Measurements from ENCODE around the gene TMEM253. TPM values are rescaled to one million over a fixed set of nuclear protein-coding genes. Genes with fewer than 3 reads are reported as not detected.

The TMEM253 gene
- total RNA-seq, 4 donors from 2014 or later, result 0.23 TPM; not detected in 3

GRCh38 chr14:21103411-21103709 is 2.5 kb downstream of the TMEM253 start:
- under 1% methylated on average over 9 of the region's 9 CpGs for WGBS
- no peak for TF ChIP-seq CTCF (IDR thresholded peaks at IDR 0.05)
- no peak for TF ChIP-seq POLR2A (IDR thresholded peaks at IDR 0.05; ENCODE audit: low read depth)
- TF ChIP-seq POLR2AphosphoS5 (IDR thresholded peaks at IDR 0.05), result no peak
- TF ChIP-seq EP300 (IDR thresholded peaks at IDR 0.05), result no peak
- H3K4me1 ChIP-seq, result peaks cover 45 to 60% (median 58%) of the 10 kb centered on the region in 4 donors
- peak overlapping the region; percentile 93 to 99 (median 98) for H3K27ac ChIP-seq (replicated peaks in 1 of 4)
- DNase-seq (ENCODE audit: extremely low spot score), result no peak
- no peaks in the 10 kb centered on the region for H3K36me3 ChIP-seq
- H3K9me3 ChIP-seq, result no peaks in the 10 kb centered on the region
- peak overlapping the region; percentile 62 to 75 (median 71) for H3K4me3 ChIP-seq
- H3K27me3 ChIP-seq, result no peaks in the 10 kb centered on the region
- intact Hi-C loops (cut with DNase I), result loop anchor here (10.0 kb wide), 1 partner anchor 639 kb away; the partner anchor contains the start of genes PIP4P1 and PNP

- H3K9me3 ChIP-seq, result no peaks in the 10 kb centered on the region
- H3K4me1 ChIP-seq, result peaks cover 44 to 60% (median 57%) of the 10 kb centered on the region in 4 donors
- peak; percentile 49 to 86 (median 68) for TF ChIP-seq CTCF (IDR thresholded peaks at IDR 0.05)
- TF ChIP-seq POLR2A (IDR thresholded peaks at IDR 0.05; ENCODE audit: low read depth), result peak; percentile 75
- peak; percentile 88 to 95 for TF ChIP-seq POLR2AphosphoS5 (IDR thresholded peaks at IDR 0.05)
- TF ChIP-seq EP300 (IDR thresholded peaks at IDR 0.05), result no peak
- peak; percentile 99 for DNase-seq (ENCODE audit: extremely low spot score)
- peak overlapping the region; percentile 93 to 99 (median 98) for H3K27ac ChIP-seq (replicated peaks in 1 of 4)
- peak overlapping the region; percentile 62 to 75 (median 71) for H3K4me3 ChIP-seq
- H3K27me3 ChIP-seq, result no peaks in the 10 kb centered on the region
- intact Hi-C loops (cut with DNase I), result loop anchor here (1.0 to 10.0 kb wide), 3 partner anchors 12 to 639 kb away; partner anchors contain the start of genes PIP4P1 and PNP
- no peaks in the 10 kb centered on the region for H3K36me3 ChIP-seq
- 2% methylated on average over 21 of the region's 62 CpGs for WGBS
These were observed 3.0 kb downstream of the TMEM253 start for GRCh38 chr14:21103710-21104447.

GRCh38 chr14:21104448-21105060 is 3.7 kb downstream of the TMEM253 start:
- peaks cover 37 to 53% (median 50%) of the 10 kb centered on the region in 4 donors for H3K4me1 ChIP-seq
- 7% methylated on average over 8 of the region's 8 CpGs for WGBS

GRCh38 chr14:21105095-21105494 is 4.2 kb downstream of the TMEM253 start:
- H3K27ac ChIP-seq (replicated peaks in 1 of 4), result peak overlapping the region; percentile 93 to 99 (median 98)
- no peaks in the 10 kb centered on the region for H3K9me3 ChIP-seq
- no peak for TF ChIP-seq POLR2A (IDR thresholded peaks at IDR 0.05; ENCODE audit: low read depth)
- no peak for TF ChIP-seq POLR2AphosphoS5 (IDR thresholded peaks at IDR 0.05)
- TF ChIP-seq EP300 (IDR thresholded peaks at IDR 0.05), result no peak
- no peak for TF ChIP-seq CTCF (IDR thresholded peaks at IDR 0.05)
- H3K4me3 ChIP-seq, result no peak overlapping the region
- no peaks in the 10 kb centered on the region for H3K36me3 ChIP-seq
- 79% methylated on average over 8 of the region's 8 CpGs for WGBS
- no peaks in the 10 kb centered on the region for H3K27me3 ChIP-seq
- intact Hi-C loops (cut with DNase I), result loop anchor here (2.0 to 10.0 kb wide), 2 partner anchors 36 to 640 kb away; partner anchors contain the start of genes PIP4P1 and PNP
- peaks cover 34 to 48% (median 45%) of the 10 kb centered on the region in 4 donors for H3K4me1 ChIP-seq
- no peak for DNase-seq (ENCODE audit: extremely low spot score)

More at GRCh38 chr14:21104448-21105060, 3.7 kb downstream of the TMEM253 start:
- TF ChIP-seq POLR2AphosphoS5 (IDR thresholded peaks at IDR 0.05) (peak in 1 of 2 donors; percentile 49), EP300 (IDR thresholded peaks at IDR 0.05) (no peak), CTCF (IDR thresholded peaks at IDR 0.05) (peak in 2 of 3 experiments; percentile 98 to 99), POLR2A (IDR thresholded peaks at IDR 0.05; ENCODE audit: low read depth) (no peak)
- intact Hi-C loops (cut with DNase I), result loop anchor here (1.0 to 10.0 kb wide), 3 partner anchors 12 to 640 kb away; partner anchors contain the start of genes PIP4P1 and PNP
- no peaks in the 10 kb centered on the region for H3K9me3 ChIP-seq
- H3K4me3 ChIP-seq, result peak overlapping the region; percentile 62 to 75 (median 71)
- H3K27me3 ChIP-seq, result no peaks in the 10 kb centered on the region
- H3K36me3 ChIP-seq, result no peaks in the 10 kb centered on the region
- peak overlapping the region; percentile 93 to 99 (median 98) for H3K27ac ChIP-seq (replicated peaks in 1 of 4)
- peak; percentile 95 for DNase-seq (ENCODE audit: extremely low spot score)
